ENCODE measurements around the gene DNASE2. TPM values are rescaled to one million over a fixed set of nuclear protein-coding genes. Genes with fewer than 3 reads are reported as not detected.
A peak's percentile ranks its signal among the peaks of the same experiment; 100 is the strongest.

Gene DNASE2
- total RNA-seq, 1 experiment from 2014 or later: 35.7 TPM

DNA sequence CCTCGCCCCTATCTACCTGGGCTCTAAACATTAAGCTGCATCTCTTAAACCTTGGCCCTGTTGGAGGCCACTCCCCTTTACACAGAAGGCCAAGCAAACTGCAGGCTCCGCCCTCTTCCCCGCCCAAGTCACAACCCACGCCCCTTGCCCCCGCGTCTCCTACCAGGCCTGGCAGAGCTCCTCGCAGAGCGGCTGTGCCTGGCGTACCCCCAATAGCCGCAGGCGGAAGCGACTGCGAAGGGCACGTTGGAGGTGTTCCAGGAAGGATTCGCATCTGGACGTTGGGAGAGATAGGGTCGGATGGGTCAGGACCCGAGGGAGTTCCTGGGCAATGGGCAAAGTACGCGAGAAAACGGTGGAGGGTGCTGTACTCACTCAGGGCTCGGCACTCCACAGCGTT, 52.8 kb downstream of the DNASE2 start:
- no peaks in the 10 kb centered on the region for H3K36me3 Mint-ChIP-seq
- POLR2A ChIA-PET: interaction anchor here (0.7 to 1.2 kb wide), 2 partner anchors 53 to 57 kb away, joined by 3 read pairs; partner anchors contain the start of gene DNASE2
- H3K4me3 Mint-ChIP-seq: peak overlapping the region; percentile 69
- peaks cover 46% of the 10 kb centered on the region for H3K27me3 Mint-ChIP-seq (ENCODE audit: low read depth)
- H3K27ac Mint-ChIP-seq: no peak overlapping the region
- DNase-seq (ENCODE audit: low spot score) (peak; percentile 91), ATAC-seq (peak; percentile 77)
- no peak for TF ChIP-seq EMX1 (CRISPR knock-in tag; IDR thresholded peaks at IDR 0.05)
- 0 out of 2 replicates have a peak, but pooled peaks have one; percentile 57 for TF ChIP-seq SP1 (CRISPR knock-in tag; conservative IDR thresholded peaks at IDR 0.05)
- TF ChIP-seq MYBL2 (CRISPR knock-in tag; IDR thresholded peaks at IDR 0.05): 0 out of 2 replicates have a peak, but pooled peaks have one; percentile 48
- CTCF ChIA-PET: interaction anchor here (0.6 to 5.4 kb wide), 16 partner anchors 9 to 1862 kb away, joined by 3 to 103 read pairs (median 5); partner anchors contain the start of gene MAST1
- no peaks in the 10 kb centered on the region for H3K9me3 Mint-ChIP-seq
- H3K4me1 Mint-ChIP-seq: peaks cover 25% of the 10 kb centered on the region

DNA sequence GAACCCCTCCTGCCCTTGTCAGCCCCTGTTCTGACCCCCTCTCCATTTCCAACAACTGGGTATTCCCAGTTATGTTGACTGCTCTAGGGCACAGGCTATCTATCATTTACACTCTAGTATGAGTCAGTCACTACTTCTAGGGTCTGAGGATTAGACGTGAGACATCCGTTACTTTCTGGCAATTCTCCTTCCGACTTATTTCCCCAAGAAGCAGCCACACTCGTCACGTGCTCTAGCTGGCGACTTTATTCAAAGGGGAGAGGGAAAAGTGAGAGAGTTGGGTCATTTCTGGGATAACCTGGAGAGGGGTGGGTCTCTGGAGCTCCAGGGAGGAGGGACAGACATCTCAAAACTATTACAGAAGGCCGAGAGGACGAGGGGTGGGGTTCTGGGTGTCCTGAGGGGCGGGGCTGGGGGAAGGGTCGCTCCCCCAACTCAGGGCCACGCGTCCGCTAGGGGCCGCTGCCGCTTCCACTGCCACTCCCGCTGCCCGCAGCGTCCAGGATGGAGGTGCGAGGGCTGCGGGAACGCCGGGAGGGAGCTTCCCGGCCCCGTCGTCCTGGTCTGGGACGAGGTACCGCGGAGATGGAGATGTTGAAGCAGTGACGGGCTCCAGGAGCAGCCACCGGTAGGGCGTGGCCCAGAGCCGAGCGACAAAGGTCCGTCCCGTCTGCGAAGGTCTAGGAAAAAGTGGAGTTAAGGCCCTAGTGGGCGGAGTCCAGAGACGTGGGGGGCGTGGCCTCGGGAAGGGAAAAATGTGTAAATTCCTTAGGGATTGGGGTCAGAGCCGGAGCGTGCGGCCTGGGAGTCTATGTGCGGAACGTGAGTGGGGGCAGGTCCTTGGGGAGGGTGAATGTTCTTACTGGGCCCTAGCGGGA, 55.8 kb downstream of the DNASE2 start:
- Mint-ChIP-seq H3K27ac (peak overlapping the region; percentile 89), H3K4me1 (peaks cover 21% of the 10 kb centered on the region), H3K4me3 (peak overlapping the region; percentile 77), H3K36me3 (no peaks in the 10 kb centered on the region), H3K9me3 (peaks cover 4% of the 10 kb centered on the region; the same call in 1 of the 2 replicates), H3K27me3 (ENCODE audit: low read depth) (peaks cover 31% of the 10 kb centered on the region)
- CTCF ChIA-PET: interaction anchor here (0.5 to 5.4 kb wide), 42 partner anchors 9 to 740 kb away, joined by 3 to 103 read pairs (median 5); partner anchors contain the start of genes CALR, DNASE2, GCDH and GET3
- POLR2A ChIA-PET: interaction anchor here (0.6 to 1.1 kb wide), 4 partner anchors 23 to 1560 kb away, joined by 3 to 6 read pairs (median 4); partner anchors contain the start of gene DNASE2
- DNase-seq (ENCODE audit: low spot score) (peak; percentile 94), ATAC-seq (peak; percentile 85)
- TF ChIP-seq GTF2I (CRISPR knock-in tag; conservative IDR thresholded peaks at IDR 0.05): no peak
- no peak for TF ChIP-seq FOXP1 (CRISPR knock-in tag; IDR thresholded peaks at IDR 0.05; ENCODE audit: borderline replicate concordance)
- no peak for TF ChIP-seq PRRX2 (CRISPR knock-in tag; IDR thresholded peaks at IDR 0.05)
- TF ChIP-seq, protein P1, sequence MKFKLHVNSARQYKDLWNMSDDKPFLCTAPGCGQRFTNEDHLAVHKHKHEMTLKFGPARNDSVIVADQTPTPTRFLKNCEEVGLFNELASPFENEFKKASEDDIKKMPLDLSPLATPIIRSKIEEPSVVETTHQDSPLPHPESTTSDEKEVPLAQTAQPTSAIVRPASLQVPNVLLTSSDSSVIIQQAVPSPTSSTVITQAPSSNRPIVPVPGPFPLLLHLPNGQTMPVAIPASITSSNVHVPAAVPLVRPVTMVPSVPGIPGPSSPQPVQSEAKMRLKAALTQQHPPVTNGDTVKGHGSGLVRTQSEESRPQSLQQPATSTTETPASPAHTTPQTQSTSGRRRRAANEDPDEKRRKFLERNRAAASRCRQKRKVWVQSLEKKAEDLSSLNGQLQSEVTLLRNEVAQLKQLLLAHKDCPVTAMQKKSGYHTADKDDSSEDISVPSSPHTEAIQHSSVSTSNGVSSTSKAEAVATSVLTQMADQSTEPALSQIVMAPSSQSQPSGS (CRISPR knock-in tag; IDR thresholded peaks at IDR 0.05; ENCODE audit: borderline replicate concordance, low read depth): no peak
- TF ChIP-seq FOXJ3 (CRISPR knock-in tag; IDR thresholded peaks at IDR 0.05; ENCODE audit: borderline replicate concordance): no peak
- TF ChIP-seq IRF2 (CRISPR knock-in tag; IDR thresholded peaks at IDR 0.05; ENCODE audit: borderline replicate concordance, low read depth): no peak
- peak; percentile 84 for TF ChIP-seq TEAD1 (CRISPR knock-in tag; IDR thresholded peaks at IDR 0.05)
- TF ChIP-seq, protein P2, sequence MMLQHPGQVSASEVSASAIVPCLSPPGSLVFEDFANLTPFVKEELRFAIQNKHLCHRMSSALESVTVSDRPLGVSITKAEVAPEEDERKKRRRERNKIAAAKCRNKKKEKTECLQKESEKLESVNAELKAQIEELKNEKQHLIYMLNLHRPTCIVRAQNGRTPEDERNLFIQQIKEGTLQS (CRISPR knock-in tag; conservative IDR thresholded peaks at IDR 0.05): no peak
- 0 out of 2 replicates have a peak, but pooled peaks have one; percentile 80 for TF ChIP-seq CBFB (CRISPR knock-in tag; IDR thresholded peaks at IDR 0.05; ENCODE audit: low read depth)
- TF ChIP-seq, protein P3, sequence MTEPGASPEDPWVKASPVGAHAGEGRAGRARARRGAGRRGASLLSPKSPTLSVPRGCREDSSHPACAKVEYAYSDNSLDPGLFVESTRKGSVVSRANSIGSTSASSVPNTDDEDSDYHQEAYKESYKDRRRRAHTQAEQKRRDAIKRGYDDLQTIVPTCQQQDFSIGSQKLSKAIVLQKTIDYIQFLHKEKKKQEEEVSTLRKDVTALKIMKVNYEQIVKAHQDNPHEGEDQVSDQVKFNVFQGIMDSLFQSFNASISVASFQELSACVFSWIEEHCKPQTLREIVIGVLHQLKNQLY (CRISPR knock-in tag; IDR thresholded peaks at IDR 0.05): no peak
- TF ChIP-seq SP1 (CRISPR knock-in tag; conservative IDR thresholded peaks at IDR 0.05): peak; percentile 88
- TF ChIP-seq ZNF416 (CRISPR knock-in tag; IDR thresholded peaks at IDR 0.05): no peak
- no peak for TF ChIP-seq ATF1 (CRISPR knock-in tag; IDR thresholded peaks at IDR 0.05)
- TF ChIP-seq, protein P4, sequence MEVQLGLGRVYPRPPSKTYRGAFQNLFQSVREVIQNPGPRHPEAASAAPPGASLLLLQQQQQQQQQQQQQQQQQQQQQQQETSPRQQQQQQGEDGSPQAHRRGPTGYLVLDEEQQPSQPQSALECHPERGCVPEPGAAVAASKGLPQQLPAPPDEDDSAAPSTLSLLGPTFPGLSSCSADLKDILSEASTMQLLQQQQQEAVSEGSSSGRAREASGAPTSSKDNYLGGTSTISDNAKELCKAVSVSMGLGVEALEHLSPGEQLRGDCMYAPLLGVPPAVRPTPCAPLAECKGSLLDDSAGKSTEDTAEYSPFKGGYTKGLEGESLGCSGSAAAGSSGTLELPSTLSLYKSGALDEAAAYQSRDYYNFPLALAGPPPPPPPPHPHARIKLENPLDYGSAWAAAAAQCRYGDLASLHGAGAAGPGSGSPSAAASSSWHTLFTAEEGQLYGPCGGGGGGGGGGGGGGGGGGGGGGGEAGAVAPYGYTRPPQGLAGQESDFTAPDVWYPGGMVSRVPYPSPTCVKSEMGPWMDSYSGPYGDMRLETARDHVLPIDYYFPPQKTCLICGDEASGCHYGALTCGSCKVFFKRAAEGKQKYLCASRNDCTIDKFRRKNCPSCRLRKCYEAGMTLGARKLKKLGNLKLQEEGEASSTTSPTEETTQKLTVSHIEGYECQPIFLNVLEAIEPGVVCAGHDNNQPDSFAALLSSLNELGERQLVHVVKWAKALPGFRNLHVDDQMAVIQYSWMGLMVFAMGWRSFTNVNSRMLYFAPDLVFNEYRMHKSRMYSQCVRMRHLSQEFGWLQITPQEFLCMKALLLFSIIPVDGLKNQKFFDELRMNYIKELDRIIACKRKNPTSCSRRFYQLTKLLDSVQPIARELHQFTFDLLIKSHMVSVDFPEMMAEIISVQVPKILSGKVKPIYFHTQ (CRISPR knock-in tag; IDR thresholded peaks at IDR 0.05): no peak
- TF ChIP-seq, protein P5, sequence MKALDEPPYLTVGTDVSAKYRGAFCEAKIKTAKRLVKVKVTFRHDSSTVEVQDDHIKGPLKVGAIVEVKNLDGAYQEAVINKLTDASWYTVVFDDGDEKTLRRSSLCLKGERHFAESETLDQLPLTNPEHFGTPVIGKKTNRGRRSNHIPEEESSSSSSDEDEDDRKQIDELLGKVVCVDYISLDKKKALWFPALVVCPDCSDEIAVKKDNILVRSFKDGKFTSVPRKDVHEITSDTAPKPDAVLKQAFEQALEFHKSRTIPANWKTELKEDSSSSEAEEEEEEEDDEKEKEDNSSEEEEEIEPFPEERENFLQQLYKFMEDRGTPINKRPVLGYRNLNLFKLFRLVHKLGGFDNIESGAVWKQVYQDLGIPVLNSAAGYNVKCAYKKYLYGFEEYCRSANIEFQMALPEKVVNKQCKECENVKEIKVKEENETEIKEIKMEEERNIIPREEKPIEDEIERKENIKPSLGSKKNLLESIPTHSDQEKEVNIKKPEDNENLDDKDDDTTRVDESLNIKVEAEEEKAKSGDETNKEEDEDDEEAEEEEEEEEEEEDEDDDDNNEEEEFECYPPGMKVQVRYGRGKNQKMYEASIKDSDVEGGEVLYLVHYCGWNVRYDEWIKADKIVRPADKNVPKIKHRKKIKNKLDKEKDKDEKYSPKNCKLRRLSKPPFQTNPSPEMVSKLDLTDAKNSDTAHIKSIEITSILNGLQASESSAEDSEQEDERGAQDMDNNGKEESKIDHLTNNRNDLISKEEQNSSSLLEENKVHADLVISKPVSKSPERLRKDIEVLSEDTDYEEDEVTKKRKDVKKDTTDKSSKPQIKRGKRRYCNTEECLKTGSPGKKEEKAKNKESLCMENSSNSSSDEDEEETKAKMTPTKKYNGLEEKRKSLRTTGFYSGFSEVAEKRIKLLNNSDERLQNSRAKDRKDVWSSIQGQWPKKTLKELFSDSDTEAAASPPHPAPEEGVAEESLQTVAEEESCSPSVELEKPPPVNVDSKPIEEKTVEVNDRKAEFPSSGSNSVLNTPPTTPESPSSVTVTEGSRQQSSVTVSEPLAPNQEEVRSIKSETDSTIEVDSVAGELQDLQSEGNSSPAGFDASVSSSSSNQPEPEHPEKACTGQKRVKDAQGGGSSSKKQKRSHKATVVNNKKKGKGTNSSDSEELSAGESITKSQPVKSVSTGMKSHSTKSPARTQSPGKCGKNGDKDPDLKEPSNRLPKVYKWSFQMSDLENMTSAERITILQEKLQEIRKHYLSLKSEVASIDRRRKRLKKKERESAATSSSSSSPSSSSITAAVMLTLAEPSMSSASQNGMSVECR (CRISPR knock-in tag; IDR thresholded peaks at IDR 0.05; ENCODE audit: borderline replicate concordance): peak; percentile 61; the same call in 1 of the 2 replicates
- no peak for TF ChIP-seq NFYB (CRISPR knock-in tag; conservative IDR thresholded peaks at IDR 0.05; ENCODE audit: low read depth)
- TF ChIP-seq TCF7 (CRISPR knock-in tag; IDR thresholded peaks at IDR 0.05; ENCODE audit: low read depth): no peak
- TF ChIP-seq TEAD4 (CRISPR knock-in tag; IDR thresholded peaks at IDR 0.05): no peak
- no peak for TF ChIP-seq SMAD4 (CRISPR knock-in tag; IDR thresholded peaks at IDR 0.05)
- no peak for TF ChIP-seq GABPB1 (CRISPR knock-in tag; IDR thresholded peaks at IDR 0.05)
- no peak for TF ChIP-seq ZNF423 (CRISPR knock-in tag; IDR thresholded peaks at IDR 0.05)
